ENCODE measurements around the gene EGFR.
"Not testable (repeated sequence)": the region's sequence is repeated elsewhere in the genome, so short reads cannot be mapped to it uniquely, and the experiment has no call there.

Gene EGFR

GRCh38 chr7:55034776-55035175, 16.0 kb downstream of the EGFR start:
- DNase-seq: no peak

- not testable (repeated sequence) for DNase-seq
Measured at GRCh38 chr7:55035410-55035809, 16.6 kb downstream of the EGFR start.

GRCh38 chr7:55036950-55037736, 18.3 kb downstream of the EGFR start:
- no peak for DNase-seq

- DNase-seq: no peak
Measured at GRCh38 chr7:55043691-55044370, 25.0 kb downstream of the EGFR start.

GRCh38 chr7:55044371-55044717, 25.5 kb downstream of the EGFR start:
- DNase-seq: no peak

GRCh38 chr7:55044791-55045190, 26.0 kb downstream of the EGFR start:
- no peak for DNase-seq

- no peak for DNase-seq
Measured at GRCh38 chr7:55046582-55047342, 27.9 kb downstream of the EGFR start.

GRCh38 chr7:55048221-55048859, 29.5 kb downstream of the EGFR start:
- peak in 3 of 51 donors; percentile 17 to 45 (median 23) for DNase-seq

GRCh38 chr7:55050281-55050680, 31.5 kb downstream of the EGFR start:
- peak in 2 of 51 donors; percentile 8 to 12 for DNase-seq

- no peak for DNase-seq
Measured at GRCh38 chr7:55052081-55052480, 33.3 kb downstream of the EGFR start.

- DNase-seq: no peak
Measured at GRCh38 chr7:55052741-55053427, 34.1 kb downstream of the EGFR start.

- peak in 11 of 51 donors; percentile 11 to 55 (median 18) for DNase-seq
Measured at GRCh38 chr7:55053651-55054571, 35.1 kb downstream of the EGFR start.

GRCh38 chr7:55054758-55055157, 35.9 kb downstream of the EGFR start:
- no peak for DNase-seq

- no peak for DNase-seq
Measured at GRCh38 chr7:55055479-55055878, 36.7 kb downstream of the EGFR start.

- DNase-seq: no peak
Measured at GRCh38 chr7:55056068-55056467, 37.3 kb downstream of the EGFR start.

- no peak for DNase-seq
Measured at GRCh38 chr7:55056577-55057480, 38.0 kb downstream of the EGFR start.

- DNase-seq: no peak
Measured at GRCh38 chr7:55058314-55058713, 39.5 kb downstream of the EGFR start.

- DNase-seq: no peak
Measured at GRCh38 chr7:55059021-55059420, 40.2 kb downstream of the EGFR start.

GRCh38 chr7:55060085-55060484, 41.3 kb downstream of the EGFR start:
- no peak for DNase-seq

Data from hypothalamus (tissue), 51 donors.